GM19438 (cell line): Measurements from ENCODE around the gene LGR4.
"Not testable (repeated sequence)": the region's sequence is repeated elsewhere in the genome, so short reads cannot be mapped to it uniquely, and the experiment has no call there.

Experiments used
- ATAC-seq: cut with Tn5 transposase; IDR thresholded peaks from one replicate; pipeline ENCODE4 v1.9.1; 2021; ENCODE audit warnings: low read depth; ENCODE audit not compliant: unreplicated experiment

LGR4 gene

GRCh38 chr11:27462543-27462942, 10.0 kb downstream of the LGR4 start:
- ATAC-seq: no peak

GRCh38 chr11:27460158-27460978, 12.2 kb downstream of the LGR4 start:
- no peak for ATAC-seq

GRCh38 chr11:27459191-27459590, 13.4 kb downstream of the LGR4 start:
- no peak for ATAC-seq

- no peak for ATAC-seq
Measured at GRCh38 chr11:27458182-27458581, 14.4 kb downstream of the LGR4 start.

DNA sequence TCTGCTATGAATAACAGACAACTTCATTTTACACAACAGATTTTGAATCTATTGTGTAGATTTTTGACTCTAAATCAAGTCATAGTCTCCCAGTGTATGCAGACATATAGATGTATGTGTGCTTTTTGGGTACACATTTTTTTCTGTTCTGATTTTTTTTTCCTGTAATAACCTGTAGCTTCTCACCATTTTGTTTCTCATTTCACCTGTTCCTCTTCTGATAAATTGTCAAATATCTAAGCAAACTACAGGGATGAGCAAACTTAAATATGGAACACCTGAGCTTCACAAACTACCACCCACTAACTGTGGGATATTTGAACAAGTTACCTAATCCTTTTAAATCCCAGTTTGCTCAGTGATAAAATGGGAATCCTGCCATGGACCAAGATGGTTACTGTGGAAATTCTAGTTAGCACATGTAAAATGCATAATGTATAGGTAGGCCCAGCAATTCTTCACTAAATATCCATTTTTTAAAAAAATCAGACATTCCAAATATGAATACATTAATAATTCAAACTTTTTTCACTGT, 15.7 kb downstream of the LGR4 start:
- ATAC-seq: no peak

DNA sequence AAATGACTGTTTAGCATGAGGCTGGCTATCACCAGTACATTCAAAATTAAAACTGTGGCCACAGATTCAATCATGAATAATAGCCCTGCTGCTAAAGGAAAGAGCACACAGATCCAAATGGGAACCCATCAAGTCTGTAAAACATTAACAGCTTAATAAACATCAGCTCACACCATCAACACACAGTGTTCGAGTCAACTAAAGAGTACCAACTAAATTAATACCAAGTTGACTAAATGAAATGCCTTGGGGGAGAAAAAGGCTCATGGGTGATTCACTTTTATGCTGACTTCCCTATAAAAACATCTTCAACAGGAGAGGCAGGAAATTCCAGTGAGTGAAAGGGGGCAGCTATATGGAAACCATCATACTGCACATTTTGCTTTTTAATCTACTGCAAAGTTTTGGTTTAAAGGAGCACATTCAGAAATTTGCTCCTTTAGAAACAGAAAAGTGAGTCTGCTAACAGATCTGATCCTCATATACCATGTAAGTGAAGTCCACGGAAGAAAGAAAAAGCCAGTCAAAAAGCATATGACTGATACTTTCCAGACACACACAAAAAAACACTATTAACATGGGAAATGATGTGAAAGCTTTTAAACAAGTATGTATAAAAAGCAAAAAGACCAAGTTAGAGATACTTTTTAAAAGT, 16.3 kb downstream of the LGR4 start:
- ATAC-seq: no peak

- no peak for ATAC-seq
Measured at GRCh38 chr11:27455667-27456066, 16.9 kb downstream of the LGR4 start.

DNA sequence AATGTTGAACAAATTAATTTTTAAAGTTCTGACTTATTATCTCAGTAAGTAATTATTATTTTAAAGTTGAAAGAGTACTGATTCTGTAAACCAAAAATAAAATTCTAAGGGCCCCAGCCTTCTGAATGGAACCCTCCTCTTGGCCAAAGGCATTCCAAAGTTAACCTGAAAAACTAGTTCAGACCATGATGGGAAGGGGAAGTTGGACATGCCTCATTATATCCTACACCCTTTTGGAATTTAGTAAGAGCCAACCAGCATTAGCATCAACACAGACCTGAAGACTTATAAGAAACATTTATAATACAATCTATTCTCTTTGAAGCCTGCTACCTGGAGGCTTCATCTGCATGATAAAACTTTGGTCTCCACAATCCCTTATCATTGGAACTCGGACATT, 18.9 kb downstream of the LGR4 start:
- ATAC-seq: no peak

DNA sequence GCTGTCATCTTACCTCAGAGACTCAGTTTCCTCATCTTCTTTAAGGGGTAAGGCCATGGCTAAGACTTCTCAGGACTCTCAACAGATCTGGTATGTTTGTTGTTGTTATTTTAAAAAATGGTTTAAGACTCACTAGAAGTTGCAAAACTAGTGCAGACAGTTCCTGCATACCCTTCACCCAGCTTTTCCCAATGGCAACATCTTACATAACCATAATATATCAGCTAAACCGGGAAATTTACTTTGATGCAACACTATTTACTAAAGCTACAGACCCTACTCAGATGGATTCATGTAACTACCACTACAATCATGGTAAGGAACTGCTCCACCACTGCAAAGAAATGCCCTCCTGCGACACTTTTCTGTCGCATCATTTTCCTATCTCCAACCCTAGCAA, 20.4 kb downstream of the LGR4 start:
- ATAC-seq: no peak

- no peak for ATAC-seq
Measured at GRCh38 chr11:27451244-27451965, 21.2 kb downstream of the LGR4 start.

GRCh38 chr11:27448184-27448540, 24.4 kb downstream of the LGR4 start:
- not testable (repeated sequence) for ATAC-seq

DNA sequence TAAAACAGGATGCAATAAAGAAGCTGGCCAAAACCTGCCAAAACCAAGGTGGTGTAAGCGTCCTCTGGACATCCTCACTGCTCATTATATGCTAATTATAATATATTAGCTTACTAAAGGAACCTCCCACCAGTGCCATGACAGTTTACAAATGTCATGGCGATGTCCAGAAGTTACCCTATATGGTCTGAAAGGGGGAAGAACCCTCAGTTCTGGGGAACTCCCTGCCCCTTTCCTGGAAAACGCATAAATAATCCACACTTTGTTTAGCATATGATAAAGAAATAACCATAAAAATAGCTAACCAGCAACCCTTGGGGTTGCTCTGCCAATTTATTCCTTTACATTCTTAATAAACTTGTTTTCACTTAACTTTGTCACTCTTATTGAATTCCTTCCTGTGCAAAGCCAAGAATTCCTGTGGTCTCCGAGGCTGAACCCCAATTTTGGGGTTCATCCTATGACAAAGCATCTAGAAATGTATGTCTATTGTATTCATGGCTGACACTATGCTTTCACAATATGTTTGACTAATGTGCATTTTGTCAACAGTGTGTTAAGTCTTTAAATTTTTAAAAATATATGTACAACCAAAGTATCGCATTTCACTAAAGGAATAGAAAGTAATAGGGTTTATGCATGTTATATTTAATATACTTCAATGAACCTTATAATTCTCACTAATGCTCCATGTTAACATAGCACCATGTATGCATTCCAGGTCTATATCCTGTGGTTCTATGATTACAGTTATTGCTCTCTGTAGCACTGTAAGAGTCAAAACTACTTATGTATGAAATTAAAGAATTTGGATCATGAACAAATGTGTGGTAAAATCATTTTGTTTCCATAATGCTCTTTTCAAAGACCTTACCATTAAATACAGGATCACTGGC, 25.1 kb downstream of the LGR4 start:
- ATAC-seq: no peak

DNA sequence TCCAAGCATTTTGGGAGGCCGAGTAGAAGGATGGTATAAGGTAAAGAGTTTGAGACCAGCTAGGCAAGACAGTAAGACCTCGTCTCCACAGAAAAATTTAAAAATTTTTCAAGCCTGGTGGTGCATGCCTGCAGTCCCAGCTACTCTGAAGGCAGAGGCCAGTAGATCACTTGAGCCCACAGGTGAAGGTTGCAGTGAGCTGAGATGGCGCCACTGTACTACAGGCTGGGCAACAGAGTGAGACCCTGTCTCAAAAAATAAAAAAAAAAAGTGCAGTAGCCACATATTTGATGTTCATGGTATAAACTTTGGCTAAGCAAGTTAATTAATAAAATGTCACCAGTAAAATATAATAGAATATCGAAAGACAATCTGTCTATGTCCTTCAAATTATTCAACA, 27.0 kb downstream of the LGR4 start:
- ATAC-seq: no peak

GRCh38 chr11:27444801-27445215, 27.8 kb downstream of the LGR4 start:
- no peak for ATAC-seq

DNA sequence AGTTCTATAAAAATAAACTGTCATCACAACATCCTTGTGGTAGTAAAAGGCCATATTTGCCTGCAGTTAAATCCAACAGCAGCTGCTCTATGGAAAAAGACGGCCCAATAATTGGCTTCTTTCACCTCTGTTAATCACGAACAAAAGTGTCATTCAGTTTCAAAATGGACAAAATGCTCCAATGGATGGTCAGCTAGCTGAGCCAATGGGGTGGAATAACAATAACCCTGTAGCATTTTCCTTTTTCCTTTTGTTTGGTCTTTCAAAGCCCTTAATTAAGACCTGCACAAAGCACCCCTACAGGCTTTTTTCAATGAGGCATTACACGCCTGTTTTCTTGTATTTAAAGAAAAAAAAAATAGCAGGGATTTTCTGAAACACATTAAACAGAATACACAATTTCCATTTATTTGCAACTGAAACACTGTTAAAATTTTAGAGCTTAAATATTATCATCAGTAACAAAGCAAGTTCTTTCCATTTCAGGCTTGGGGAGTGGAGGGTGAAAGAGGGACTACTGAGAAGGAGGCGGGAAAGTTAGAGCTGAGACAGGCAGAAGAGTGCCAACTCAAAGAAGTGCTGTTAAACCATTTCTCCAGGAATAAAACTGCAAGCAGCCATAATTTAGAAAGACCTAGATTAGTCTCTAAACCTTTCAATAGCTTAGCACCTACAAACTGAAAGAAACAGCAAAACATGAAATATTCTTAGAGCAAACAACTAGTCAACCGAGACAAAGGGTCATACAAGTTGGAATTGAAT, 28.7 kb downstream of the LGR4 start:
- no peak for ATAC-seq

DNA sequence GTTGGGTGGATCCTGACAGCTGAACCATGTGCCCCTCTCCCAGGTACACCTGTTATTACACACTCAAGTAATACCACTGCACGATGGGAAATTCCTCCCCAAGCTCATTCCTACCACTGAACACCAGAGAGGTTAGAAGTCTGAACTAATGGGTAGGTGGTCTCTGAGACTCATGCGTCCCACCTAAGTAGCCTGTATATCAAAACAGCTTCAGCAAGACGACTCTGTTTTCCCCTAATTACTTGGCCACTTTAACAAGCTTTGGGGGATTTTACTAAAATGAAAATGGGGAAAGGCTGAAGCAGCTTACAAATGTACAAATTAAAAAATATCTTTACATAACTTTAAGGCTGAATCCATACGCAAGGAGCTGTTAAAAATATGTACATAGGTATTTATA, 29.4 kb downstream of the LGR4 start:
- no peak for ATAC-seq

GRCh38 chr11:27440090-27440489, 32.5 kb downstream of the LGR4 start:
- ATAC-seq: no peak

DNA sequence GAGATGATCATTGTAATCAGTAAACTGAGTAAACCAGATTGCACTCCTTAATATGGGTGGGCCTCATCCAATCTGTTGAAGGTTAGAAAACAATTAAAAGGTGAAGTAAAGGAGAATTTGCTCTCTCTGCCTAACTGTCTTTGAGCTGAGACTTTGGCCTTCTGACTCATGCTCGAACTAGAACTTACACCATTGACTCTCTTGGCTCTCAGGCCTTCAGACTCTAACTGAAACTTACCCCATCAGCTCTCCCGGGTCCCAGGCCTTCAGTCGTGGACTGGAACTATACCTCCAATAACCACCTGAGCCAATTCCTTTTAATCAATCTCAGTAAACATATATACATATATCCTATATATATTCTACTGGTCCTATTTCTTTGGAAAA, 34.0 kb downstream of the LGR4 start:
- no peak for ATAC-seq

DNA sequence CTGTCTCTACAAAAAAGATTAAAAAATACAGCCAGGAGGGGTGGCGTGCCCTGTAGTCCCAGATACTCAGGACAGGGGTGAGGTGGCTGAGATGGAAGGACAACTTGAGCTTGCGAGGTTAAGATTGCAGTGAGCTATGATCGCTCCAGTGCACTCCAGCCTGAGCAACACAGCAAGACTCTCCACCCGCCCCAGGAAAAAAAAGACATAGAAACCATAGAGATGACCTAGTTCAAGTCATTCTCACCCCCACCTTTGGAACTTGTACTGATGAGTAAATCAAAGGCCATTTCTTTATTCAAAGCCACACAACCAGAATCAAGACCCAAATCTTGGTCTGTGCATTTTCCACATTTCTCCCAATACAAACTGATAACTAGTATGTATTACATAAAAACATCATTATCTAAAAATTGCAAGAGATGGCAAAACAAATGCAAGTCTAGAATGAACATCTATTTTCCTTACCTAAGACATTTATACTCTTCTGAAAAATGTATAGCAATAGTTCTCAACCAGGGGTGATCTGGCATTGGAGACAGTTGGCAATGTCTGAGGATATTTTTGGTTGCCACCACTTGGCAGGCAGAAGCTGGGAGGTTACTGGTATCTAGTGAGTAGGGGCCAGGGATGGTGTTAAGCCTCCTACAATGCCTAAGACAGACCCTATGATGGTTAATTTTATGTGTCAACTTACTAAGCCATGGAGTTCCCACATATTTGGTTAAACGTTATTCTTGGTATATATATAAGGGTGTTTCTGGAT, 34.6 kb downstream of the LGR4 start:
- no peak for ATAC-seq
